Fibroblast of skin of abdomen (primary cell): ENCODE results near the gene SLC35F1.

Experiments
- DNase-seq: peaks from one replicate; pipeline ENCODE4 v3.0.0-alpha.2; 2013

The SLC35F1 gene

GRCh38 chr6:118203545-118203944 is 296.5 kb downstream of the SLC35F1 start:
- DNase-seq: no peak

GRCh38 chr6:118206221-118206620 is 299.2 kb downstream of the SLC35F1 start:
- no peak for DNase-seq

- DNase-seq: no peak
Observed at GRCh38 chr6:118207947-118208346, 300.9 kb downstream of the SLC35F1 start.

GRCh38 chr6:118212451-118213173 is 305.5 kb downstream of the SLC35F1 start:
- DNase-seq: no peak

DNA sequence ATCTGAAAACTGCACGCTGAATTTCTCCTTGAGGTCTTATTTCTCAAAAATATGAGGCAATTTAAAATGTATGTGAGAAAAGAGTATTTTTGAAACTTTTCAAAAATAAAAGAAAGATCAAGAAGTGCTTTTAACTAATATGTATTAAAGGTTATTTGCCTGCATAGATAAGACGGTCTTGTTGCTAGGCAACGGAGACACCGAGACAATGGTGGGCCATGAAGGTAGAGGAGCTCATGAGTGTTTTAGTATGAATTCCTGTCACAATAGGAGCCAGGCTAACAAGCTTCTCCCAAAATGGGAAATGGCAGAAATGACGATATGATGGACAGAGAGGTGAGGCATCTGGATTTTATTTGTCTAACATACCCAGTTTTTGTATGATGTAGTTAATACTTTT is 308.2 kb downstream of the SLC35F1 start:
- DNase-seq: no peak

DNA sequence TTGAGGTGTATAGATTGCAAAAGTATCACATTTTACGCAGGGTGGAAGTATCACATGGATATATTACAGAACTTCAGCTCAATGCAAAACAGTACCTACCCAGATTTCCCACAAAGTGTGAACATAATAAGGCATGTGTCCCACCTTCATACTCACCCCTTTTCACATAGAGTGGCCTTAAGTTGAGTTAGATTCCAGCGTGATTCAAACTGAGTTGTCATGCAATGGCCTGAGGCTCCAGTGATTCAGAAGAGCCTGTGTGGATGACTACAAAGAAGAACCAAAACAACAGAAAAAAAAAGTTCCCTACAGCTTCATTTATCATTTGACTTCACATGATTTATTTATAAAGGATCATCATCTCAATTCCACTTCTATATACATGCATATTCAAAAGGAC is 309.7 kb downstream of the SLC35F1 start:
- no peak for DNase-seq

- no peak for DNase-seq
Observed at GRCh38 chr6:118218156-118218555, 311.1 kb downstream of the SLC35F1 start.

GRCh38 chr6:118220429-118221128 is 313.5 kb downstream of the SLC35F1 start:
- no peak for DNase-seq

DNA sequence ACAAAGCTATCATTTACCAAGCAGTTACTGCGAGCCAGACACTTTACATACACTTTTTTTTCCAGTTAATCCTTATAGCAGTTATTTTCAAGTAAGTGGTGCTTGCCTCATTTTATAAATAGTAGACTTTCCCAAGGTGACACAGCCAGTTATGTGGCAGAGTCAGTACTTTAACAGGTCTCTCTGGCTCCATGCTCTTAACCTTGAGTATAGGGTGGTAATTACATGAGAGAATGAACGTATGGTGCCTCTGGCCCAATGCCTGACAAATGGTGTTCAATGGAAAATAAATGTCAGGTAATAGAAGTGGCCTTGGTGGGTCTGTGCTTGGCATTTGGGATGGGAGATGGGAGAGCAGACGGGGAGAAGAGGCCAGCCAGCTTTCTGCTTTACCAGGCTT is 316.3 kb downstream of the SLC35F1 start:
- DNase-seq: no peak

GRCh38 chr6:118228886-118229285 is 321.8 kb downstream of the SLC35F1 start:
- no peak for DNase-seq

- no peak for DNase-seq
Observed at GRCh38 chr6:118240878-118241528, 333.9 kb downstream of the SLC35F1 start.

- DNase-seq: no peak
Observed at GRCh38 chr6:118246406-118246805, 339.3 kb downstream of the SLC35F1 start.

DNA sequence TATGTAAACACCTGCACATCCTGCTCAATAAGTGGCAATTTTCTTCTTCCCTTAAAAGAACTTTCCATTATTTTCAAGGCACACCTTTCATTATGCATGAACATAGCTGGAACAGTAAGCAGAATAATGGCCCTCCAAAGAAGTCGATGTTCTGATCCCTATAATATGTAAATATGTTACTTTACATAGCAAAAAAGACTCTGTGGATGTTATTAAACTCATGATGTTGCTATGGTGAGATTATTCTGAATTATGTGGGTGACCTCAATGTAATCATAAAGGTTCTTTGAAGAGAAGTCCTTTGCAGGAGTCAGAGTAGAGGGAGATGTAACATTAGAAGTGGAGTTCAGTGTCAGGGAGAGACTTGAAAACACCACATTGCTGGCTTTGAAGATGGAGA is 341.1 kb downstream of the SLC35F1 start:
- DNase-seq: no peak

DNA sequence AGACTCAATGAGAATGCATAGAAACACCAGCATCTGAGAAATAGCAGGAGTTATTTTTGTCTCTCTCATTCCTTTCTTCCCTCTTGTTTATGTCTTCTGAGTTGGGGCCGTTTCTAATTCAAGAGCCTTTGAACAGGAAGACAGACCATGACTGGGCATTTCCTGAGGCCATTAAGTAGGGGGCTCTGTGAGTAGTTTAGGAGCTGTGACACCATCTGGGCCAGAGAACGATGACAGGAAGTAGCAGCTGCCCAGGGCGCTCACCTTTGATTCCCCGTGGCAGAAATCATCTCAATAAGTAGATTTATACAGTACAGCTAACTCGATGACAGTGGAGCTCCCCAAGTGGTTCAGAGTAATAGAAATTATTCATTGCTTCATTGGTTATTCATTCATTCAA is 342.6 kb downstream of the SLC35F1 start:
- no peak for DNase-seq

GRCh38 chr6:118252474-118252873 is 345.4 kb downstream of the SLC35F1 start:
- DNase-seq: no peak

DNA sequence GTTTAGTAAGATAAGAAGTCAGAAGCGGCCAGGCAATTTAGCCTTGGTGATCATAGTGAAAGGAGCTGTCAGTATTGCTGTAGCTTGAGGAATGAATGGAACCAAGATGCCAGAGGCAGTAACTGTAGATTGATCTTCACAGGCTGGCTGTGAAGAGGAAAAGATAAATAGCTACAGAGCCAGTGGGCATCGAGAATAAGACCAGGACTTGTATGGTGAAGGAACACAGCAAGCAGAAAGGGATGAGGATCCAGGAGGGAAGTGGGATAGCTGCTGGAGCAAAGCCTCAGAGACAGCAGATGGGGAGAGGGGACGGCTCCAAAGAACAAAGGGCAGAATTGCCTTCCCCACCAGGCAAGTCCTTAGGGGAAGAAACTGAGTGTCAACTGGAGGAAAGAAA is 346.7 kb downstream of the SLC35F1 start:
- DNase-seq: no peak

GRCh38 chr6:118260833-118261232 is 353.8 kb downstream of the SLC35F1 start:
- no peak for DNase-seq

DNA sequence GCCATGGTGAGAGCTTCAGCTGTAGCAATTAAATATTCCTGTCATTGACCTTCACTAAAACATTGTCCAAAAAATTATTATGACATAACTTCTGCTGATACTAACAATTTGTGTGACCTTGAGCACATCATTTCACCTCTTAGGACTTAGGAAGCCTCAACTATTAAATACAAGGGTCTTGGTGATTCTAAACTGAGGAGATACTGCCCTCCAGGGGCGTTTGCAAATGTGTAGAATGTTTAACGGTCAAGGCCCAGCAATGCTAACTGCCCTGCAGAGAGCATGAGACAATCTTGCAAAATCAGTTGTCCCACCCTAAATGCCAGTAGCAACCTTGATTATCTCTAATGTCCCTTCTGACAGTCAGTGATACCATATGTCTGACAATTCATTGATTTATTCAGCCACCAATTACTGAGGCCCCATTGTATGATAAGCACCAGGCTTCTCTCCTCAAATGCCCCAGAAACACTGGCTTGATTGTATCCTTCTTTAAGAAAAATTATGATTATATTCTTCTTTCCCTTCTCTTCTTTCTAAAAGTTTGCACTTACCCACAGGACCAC is 356.9 kb downstream of the SLC35F1 start:
- DNase-seq: peak; percentile 6

DNA sequence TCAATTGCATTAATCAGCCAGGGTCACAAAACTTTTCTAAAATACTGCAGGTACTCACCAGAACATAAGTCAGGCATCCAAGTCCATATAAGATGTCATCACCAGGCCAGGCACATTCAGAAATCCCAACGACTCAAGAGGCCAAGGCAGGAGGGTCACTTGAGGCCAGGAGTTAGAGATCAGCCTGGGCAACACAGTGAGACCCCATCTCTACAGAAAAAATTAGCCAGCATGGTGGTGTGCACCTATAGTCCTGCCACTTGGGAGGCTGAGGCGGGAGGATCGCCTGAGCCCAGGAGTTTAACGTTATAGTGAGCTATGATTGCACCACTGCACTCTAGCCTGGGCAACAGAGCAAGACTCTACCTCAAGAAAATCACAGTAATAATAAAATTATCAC is 362.6 kb downstream of the SLC35F1 start:
- DNase-seq: no peak

DNA sequence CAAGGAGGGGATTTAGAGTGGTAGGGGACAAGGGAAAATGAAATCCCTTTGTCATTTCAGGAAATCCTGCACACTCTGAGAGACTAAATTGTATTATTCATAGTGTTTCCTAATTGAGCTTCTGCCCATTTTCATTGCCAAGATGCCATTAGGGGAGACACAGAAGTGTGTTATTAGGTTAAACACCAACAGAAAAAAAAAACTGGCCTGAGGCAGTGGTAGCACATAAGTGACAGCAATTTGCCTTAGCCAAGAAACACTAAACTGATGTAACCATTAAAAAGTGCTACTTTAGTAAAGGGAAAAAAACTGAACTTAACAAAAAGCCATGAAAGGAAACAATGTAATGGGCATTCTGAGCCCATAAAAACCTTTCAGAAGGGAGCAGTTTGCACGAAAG is 370.6 kb downstream of the SLC35F1 start:
- DNase-seq: no peak

DNA sequence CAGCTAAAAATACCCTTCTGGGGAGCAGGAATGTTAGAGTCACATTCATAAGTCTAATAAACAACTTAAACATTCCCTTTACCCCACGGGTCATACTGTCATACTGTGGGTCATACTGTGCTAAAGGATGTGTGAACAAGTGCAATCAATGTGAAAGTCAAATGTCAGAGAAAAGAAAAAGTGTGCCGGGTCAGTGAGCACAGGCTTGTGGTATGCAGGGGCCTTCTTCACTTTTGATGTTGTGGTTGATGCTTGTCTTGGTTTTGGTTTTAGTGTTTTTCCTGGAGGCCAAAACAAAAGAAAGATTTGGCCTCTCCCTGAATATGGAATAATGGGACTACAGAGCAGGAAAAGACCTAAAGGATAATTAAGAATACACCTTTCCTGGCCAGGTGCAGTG is 373.1 kb downstream of the SLC35F1 start:
- no peak for DNase-seq

DNA sequence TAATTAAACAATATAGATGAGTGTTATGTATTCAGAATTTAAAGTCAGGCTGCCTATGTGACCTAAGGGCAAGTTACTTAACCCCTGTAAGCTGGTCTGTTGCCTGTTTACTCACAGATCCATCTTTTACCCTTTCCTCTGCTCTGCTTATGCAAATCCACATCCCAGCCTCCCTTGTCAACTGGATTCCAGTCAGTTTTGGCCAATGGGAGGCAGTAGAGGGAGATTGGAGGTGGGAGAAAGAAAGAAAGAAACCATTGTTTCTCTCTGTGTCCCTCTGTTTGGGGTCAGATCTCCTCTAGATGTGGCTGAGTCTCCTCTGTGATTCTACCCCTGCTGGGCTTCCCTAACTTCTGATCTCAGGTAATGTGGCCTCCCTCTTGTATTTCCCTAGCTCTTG is 374.2 kb downstream of the SLC35F1 start:
- DNase-seq: no peak

DNA sequence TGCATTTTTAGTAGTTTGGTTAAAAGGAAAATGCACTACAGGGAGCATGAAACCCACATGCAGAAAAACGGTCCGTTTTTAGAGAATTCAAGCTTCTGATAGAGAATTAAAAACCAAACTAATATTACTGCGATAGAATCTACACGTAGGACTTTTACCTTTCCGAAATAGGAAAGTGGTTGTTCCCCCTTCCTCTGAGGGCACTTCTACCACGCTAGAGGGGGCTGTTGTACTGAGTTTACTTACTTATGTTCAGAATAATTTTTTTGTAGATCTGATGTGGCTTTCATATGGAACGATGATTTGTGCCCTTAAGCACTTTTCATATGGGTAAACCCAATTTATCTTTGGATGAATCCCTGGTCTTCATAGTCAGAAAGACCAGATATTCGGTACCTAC is 376.7 kb downstream of the SLC35F1 start:
- DNase-seq: peak; percentile 63
